ENCODE measurements around the gene CSTPP1.
"Not testable (repeated sequence)": the region's sequence is repeated elsewhere in the genome, so short reads cannot be mapped to it uniquely, and the experiment has no call there.

The CSTPP1 gene

DNA sequence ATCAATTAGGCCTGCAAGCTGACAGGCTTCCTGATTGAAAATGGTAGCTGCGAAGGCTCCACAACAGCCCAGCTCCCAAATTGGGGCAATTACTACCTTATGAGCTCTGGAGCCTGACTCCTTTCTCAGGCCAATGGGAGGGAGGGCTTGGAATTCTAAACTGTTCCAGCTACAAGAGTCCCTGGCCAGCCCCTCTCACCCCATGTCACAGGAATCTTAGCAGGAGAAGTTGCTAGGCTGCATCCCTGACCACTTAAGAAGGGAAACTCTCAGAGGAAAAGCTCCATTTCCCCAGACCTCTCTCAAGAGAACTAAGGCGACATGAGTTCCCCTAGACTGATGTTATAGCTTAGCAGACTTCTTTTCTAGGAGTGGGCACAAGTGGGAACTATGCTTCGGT lies 23.1 kb upstream of the CSTPP1 start:
- DNase-seq: no peak

GRCh38 chr11:46914363-46914762 lies 22.2 kb upstream of the CSTPP1 start:
- DNase-seq: no peak

- DNase-seq: no peak
Observed at GRCh38 chr11:46914910-46915309, 21.7 kb upstream of the CSTPP1 start.

DNA sequence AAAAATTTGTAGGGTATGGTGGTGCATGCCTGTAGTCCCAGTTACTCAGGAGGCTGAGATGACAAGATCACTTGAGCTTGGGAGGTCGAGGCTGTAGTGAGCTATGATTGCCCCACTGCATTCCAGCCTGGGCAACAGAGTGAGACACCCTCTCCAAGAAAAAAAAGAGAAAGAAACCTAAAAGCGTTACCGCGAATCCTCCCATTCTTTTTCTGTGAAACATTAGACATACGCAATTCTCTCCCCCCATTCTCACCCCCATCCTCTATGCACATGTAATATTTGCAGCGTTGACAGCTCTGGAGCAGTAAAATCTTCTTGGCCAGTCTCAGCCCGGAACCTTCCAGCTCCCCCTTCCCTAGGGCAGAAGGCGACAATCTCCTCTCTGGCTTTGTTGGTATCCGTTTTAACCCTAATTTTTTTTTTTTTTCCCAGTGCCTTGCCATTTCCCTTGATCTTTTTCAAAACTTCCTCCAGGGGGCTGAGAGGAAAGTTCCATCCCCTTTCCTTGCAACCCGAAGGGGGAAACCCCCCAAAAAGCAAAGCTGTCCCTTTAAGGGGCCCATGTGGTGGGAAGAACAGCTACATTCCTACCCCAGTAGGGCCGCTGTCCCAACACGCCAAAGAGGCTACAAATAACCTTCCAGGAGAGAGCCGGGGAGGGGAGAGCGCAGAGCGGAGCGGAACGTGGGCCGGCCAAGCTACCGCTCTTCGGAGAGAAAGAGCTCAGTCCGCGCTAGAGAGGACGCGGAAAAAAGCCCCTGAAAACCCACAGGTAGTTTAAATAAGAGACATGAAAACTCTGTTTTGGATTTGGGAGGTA lies 20.1 kb upstream of the CSTPP1 start:
- no peak for DNase-seq

DNA sequence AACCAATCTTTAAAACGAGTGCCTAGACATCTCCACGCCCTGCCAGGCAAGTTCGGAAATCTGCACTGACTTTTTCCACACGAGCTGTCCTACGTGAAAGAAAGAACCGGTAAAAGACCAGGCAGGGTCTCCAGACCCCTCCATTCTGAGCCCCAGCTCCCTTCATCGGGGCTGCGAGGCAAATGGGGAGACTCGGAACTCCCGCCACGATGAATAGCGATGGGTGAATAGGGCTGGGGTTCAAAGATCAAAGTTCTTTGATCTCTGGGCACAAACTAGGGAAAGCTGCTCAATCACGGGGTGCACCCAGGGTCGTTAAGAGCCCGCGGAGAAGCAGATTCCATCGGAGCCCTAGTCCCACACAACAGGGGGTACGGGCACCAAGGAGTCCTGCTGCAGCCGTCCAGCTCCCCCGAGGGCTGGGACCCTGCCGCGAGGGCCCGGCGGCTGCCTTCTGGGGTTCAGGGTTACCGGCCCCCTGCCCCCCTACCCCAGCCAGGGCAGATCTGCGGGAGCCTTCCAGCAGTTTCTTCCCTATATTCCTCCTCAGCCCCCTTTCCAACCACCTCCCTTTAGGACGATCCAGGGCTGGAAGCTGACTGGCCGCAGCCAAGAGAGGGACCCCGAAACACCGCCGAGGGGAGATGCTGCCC lies 19.3 kb upstream of the CSTPP1 start:
- DNase-seq: no peak

- no peak for DNase-seq
Observed at GRCh38 chr11:46917762-46918082, 18.8 kb upstream of the CSTPP1 start.

GRCh38 chr11:46918083-46918787 lies 18.3 kb upstream of the CSTPP1 start, which contains the start of gene LRP4:
LRP4 (minus strand) TSS chr11:46918550; CDS start chr11:46918379, 171 bp downstream.
- no peak for DNase-seq

DNA sequence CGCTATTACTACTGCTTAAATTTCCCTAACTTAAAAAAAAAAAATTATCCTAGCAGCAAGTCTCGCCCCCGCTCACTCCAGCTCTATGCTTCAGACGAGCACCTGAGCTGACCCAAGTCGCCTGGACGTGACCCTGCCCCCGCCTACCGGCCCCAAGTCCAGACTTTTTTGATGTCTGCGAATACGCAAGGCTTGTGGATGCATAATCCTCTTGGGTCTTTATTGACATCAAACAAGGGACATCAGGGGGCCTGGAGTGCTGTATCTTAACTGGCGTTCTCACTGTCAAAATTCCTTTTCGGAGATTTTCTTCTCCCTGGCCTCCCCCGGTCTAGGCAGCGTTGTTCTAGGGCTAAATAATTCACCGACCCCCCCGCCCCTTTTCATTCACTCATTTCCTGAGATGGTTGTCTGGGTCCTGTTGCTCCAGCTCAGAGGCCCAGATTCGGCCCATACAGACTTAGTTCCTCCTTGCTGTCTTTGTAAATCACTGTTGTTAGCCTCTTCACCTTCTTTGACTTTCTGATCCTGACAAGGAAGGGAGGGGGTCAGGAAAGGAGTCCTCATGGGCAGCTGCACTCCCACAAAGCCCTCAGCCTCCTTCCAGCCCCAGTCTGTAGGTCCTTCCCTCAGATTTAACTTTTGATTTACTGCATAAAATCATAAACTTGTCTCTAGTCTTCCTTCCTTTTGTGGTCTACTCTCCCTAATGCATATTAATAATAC lies 17.6 kb upstream of the CSTPP1 start:
- no peak for DNase-seq

GRCh38 chr11:46920755-46921154 lies 15.8 kb upstream of the CSTPP1 start:
- no peak for DNase-seq

DNA sequence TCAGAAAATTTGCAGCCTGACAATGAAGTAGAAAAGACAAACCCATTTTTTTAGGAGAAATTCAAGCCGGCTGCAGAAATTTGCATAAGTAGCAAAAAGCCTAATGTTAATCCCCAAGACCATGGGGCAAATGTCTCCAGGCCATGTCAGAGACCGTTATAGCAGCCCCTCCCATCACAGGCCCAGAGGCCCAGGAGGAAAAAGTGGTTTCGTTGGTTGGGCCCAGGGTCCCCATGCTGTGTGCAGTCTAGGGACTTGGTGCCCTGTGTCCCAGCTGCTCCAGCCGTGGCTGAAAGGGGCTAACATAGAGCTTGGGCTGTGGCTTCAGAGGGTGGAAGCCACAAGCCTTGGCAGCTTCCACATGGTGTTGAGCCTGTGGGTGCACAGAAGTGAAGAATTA lies 8.6 kb upstream of the CSTPP1 start:
- DNase-seq: not testable (repeated sequence)

DNA sequence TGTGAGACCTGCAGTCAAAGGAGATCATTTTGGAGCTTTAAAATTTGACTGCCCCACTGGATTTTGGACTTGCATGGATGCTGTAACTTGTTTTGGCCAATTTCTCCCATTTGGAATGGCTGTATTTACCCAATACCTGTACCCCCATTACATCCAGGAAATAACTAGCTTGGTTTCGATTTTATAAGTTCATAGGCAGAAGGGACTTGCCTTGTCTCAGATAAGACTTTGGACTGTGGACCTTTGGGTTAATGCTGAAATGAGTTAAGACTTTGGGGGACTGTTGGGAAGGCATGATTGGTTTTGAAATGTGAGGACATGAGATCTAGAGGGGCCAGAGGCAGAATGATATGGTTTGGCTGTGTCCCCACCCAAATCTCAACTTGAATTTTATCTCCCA lies 7.9 kb upstream of the CSTPP1 start:
- DNase-seq: not testable (repeated sequence)

- no peak for DNase-seq
Observed at GRCh38 chr11:46930089-46930488, 6.5 kb upstream of the CSTPP1 start.

GRCh38 chr11:46942172-46942571 lies 5.6 kb downstream of the CSTPP1 start:
- DNase-seq: no peak

DNA sequence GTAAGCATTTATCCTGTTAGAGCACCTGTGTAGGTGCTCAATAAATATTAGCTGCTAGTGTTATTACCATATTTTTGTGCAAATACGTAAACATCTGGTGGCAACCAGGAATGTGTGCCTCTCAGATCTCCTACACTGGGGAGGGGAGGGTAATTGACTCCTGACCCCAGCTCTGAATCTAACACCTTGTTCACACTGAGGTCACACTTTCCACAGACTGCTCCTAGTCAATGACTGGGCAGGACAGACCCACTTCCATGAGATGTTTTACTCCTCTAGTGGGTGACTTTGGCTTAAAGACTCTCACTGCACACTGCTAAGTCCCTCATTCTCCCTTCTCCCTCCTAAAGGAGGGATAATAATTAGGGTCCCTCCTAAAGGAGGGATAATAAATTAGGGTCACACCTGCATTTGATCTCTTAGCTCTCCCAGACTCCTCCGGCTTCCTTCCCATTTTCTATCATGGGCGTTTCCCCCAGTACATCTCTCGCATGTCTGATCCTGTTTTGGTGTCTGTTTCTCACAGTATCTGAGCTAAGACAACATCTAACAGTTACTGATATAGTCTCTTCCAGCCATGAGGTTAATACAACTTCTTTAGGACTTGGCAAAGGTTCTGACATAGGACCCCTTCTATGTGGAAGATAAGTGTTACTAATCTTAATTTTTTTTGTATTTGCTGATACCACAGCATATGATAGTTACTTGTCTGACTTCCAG lies 8.0 kb downstream of the CSTPP1 start:
- no peak for DNase-seq

- no peak for DNase-seq
Observed at GRCh38 chr11:46947399-46948077, 11.0 kb downstream of the CSTPP1 start.

GRCh38 chr11:46948378-46949131 lies 12.0 kb downstream of the CSTPP1 start:
- DNase-seq: no peak

- DNase-seq: no peak
Observed at GRCh38 chr11:46949297-46949696, 12.7 kb downstream of the CSTPP1 start.

DNA sequence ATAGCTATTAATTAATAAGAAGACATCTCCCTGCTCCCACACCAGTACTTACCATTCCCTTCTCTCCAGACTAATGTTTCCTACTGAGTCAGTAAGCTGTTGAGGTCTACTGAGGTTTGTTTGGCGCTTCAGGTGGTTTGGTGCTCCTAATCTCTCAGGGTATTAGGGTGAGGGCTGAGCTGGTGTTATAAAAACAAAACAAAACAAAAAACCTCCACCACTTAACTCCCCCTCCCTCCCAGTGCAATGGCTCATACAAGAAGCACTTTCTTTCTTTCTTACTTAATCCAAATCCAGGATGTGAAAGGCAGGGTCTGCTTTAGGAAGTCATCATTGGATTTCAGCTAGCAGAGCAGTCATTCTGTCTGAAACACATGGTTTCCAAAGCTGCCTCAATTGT lies 15.3 kb downstream of the CSTPP1 start:
- DNase-seq: no peak

GRCh38 chr11:46952553-46952952 lies 16.0 kb downstream of the CSTPP1 start:
- no peak for DNase-seq

DNA sequence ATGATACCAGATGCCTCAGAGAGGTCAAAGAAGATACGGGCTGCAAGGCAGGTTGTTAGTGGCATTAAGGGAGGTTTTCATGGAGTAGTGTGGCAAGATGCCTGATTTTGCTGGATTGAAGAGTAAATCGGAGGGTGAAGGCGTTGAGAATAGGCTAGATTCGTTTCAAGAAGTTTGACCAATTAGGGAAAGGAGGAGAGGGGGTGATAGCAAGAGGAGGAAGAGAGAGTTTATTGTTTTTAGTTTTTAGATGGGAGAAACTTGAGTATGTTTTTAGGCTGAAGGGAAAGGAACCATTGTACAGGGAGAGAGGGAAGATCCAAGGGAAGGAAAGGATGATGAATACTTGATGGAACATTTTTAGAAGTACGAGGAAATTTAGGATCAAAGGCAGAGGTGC lies 16.5 kb downstream of the CSTPP1 start:
- DNase-seq: no peak

DNA sequence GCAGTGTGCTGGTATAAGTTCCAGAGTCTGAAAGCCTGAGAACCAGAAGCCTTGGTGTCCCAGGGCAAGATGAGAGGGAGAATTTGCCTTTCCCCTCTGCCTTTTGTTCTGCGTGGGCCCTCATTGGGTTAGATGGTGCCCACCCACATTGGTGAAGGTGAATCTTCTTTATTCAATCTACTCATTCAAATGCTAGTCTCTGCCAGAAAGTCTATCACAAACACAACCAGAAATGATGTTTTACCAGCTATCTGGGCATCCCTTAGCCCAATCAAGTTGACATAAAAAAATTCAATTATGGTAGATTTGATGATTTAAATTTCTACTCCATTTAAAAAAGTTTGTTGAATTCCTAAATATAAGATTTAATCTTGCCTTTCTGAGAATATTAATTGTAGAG lies 22.2 kb downstream of the CSTPP1 start:
- DNase-seq: no peak
